GM23248 (cell line): Measurements from ENCODE around the gene OPCML. TPM values are rescaled to one million over a fixed set of nuclear protein-coding genes. Genes with fewer than 3 reads are reported as not detected.

Source experiments
- DNase-seq: peaks from one replicate; pipeline ENCODE4 v3.0.0-alpha.2; 2015
- H2AFZ ChIP-seq: fragments of 200-600 bp; sonication (generic); 2 replicates; pipeline ENCODE4 v1.6.1; 2016; ENCODE audit warnings: antibody characterized with exemption
- H3F3A ChIP-seq: fragments of 200-600 bp; sonication (generic); 2 replicates; pipeline ENCODE4 v1.6.1; 2016; ENCODE audit warnings: mild to moderate bottlenecking, antibody characterized with exemption, mixed run types; ENCODE audit not compliant: insufficient read depth
- H3K27ac ChIP-seq: fragments of 200-600 bp; sonication (generic); 2 replicates; pipeline ENCODE4 v1.5.1; 2016; ENCODE audit warnings: mild to moderate bottlenecking
- H3K27me3 ChIP-seq: fragments of 200-600 bp; sonication (generic); replicated peaks from 2 replicates; pipeline ENCODE4 v1.6.1; 2016; ENCODE audit warnings: mild to moderate bottlenecking; ENCODE audit not compliant: insufficient read depth
- H3K36me3 ChIP-seq: fragments of 200-600 bp; sonication (generic); 2 replicates; pipeline ENCODE4 v1.6.1; 2016; ENCODE audit warnings: low read depth, mild to moderate bottlenecking
- H3K4me1 ChIP-seq: fragments of 200-600 bp; sonication (generic); 2 replicates; pipeline ENCODE4 v1.6.1; 2016; ENCODE audit warnings: mild to moderate bottlenecking; ENCODE audit not compliant: insufficient read depth
- H3K4me2 ChIP-seq: fragments of 200-600 bp; sonication (generic); one replicate; pipeline ENCODE4 v1.6.1; 2016; ENCODE audit warnings: mild to moderate bottlenecking; ENCODE audit not compliant: unreplicated experiment
- H3K4me3 ChIP-seq: fragments of 200-600 bp; sonication (generic); 2 replicates; pipeline ENCODE4 v1.5.1; 2016; ENCODE audit warnings: mild to moderate bottlenecking
- H3K79me2 ChIP-seq: fragments of 200-600 bp; sonication (generic); 2 replicates; pipeline ENCODE4 v1.6.1; 2016; ENCODE audit warnings: mild to moderate bottlenecking; ENCODE audit not compliant: insufficient read depth
- H3K9ac ChIP-seq: fragments of 200-600 bp; sonication (generic); 2 replicates; pipeline ENCODE4 v1.6.1; 2016; ENCODE audit warnings: mild to moderate bottlenecking
- H3K9me2 ChIP-seq: fragments of 200-600 bp; sonication (generic); 2 replicates; pipeline ENCODE4 v1.6.1; 2016; ENCODE audit warnings: mixed run types, mild to moderate bottlenecking, moderate library complexity; ENCODE audit not compliant: insufficient read depth
- H3K9me3 ChIP-seq: fragments of 200-600 bp; sonication (generic); one replicate; pipeline ENCODE4 v1.6.1; 2017; ENCODE audit warnings: low read depth
- H4K20me1 ChIP-seq: fragments of 200-600 bp; sonication (generic); 2 replicates; pipeline ENCODE4 v1.6.0; 2016; ENCODE audit not compliant: insufficient read depth
- EZH2 ChIP-seq: fragments of 200-600 bp; sonication (generic); IDR thresholded peaks from 2 replicates; pipeline ENCODE4 v1.6.1; 2018; ENCODE audit warnings: antibody characterized with exemption, mild to moderate bottlenecking; ENCODE audit not compliant: insufficient read depth, poor library complexity, severe bottlenecking
- EZH2phosphoT487 ChIP-seq: fragments of 200-600 bp; sonication (generic); IDR thresholded peaks from 2 replicates; pipeline ENCODE4 v1.6.1; 2018; ENCODE audit warnings: antibody characterized with exemption, moderate library complexity, mild to moderate bottlenecking, low read depth; ENCODE audit not compliant: insufficient read depth
- WGBS, 2 experiments: methylation state at CpG; one replicate each; pipeline ENCODE4 v1.1.6; 2015 to 2017; ENCODE audit warnings: low lambda C conversion rate in 2 of 2, low coverage in 1 of 2; ENCODE audit errors: missing lambda C conversion rate in 2 of 2; 5-methylcytosine and 5-hydroxymethylcytosine counted together
- in situ Hi-C: fragments of 300-500 bp; cut with MboI; formaldehyde crosslinking; loops from 2 replicates; pipeline ENCODE4 v1.15.0; 2020
- polyA plus RNA-seq: library from polyadenylated mRNA; unstranded; fragments of >200 nt; fragmentation: Nextera tagmentation; extraction: Ambion mirVana; gene quantifications from 2 replicates; pipeline ENCODE4 v1.2.1, GENCODE V29; 2016
- total RNA-seq: library from RNA; depleted of rRNA; stranded (reverse); fragments of >200 nt; shearing (Covaris generic); gene quantifications from 2 replicates; pipeline ENCODE4 v1.2.3, GENCODE V29; 2014

Gene OPCML
- total and polyA plus RNA-seq, 2 experiments from 2014 or later: 0.69 to 1.6 TPM

DNA sequence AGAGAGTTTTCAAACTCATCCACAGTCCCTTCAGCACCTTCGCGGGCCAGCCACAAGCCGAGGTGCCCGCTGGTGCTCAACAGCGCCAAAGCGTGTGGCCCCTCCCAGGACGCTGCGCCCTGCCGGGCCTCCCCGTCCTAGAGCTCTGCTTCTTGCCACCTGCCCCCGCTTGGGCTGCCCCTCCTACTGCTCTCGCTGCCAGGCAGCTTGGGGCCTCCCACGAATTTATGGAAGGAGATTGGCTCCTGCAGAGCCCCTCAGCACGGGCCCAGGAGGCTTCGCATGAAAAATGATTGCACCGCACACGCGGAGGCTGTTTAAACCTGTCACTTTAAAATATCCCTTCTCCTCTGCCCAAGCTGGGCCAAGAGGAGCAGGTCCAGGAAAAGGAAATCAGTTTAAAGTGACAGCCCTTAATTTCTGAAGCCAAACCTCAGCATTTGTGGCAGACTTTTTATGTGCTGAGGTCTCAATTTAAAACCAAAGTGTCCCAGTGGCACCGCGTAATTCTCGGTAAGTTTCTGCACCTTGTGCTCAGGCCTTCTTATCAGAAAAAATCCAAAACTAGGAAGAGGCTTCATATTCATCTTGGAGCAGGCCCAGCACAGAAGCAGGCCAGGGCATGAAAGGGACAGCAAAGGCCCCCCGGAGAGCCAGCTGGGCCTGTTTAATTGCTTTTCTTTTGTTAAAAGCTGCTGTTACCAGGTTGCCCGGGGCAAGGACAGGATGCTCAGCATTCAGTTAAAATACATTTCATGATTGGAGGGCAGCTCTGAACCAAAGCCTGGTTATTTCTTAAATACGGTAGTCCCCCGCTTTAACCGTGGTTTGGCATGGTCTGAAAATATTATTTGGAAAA, 303.6 kb downstream of the OPCML start:
- TF ChIP-seq EZH2phosphoT487: no peak
- no peak for TF ChIP-seq EZH2
- no peak overlapping the region for H3K9ac ChIP-seq
- no peak for DNase-seq
- no peak overlapping the region for H2AFZ ChIP-seq
- H3K9me2 ChIP-seq: no peaks in the 10 kb centered on the region
- H4K20me1 ChIP-seq: no peaks in the 10 kb centered on the region
- in situ Hi-C loops: no loop called here
- no peaks in the 10 kb centered on the region for H3K4me1 ChIP-seq
- no peaks in the 10 kb centered on the region for H3K9me3 ChIP-seq
- no peak overlapping the region for H3K4me2 ChIP-seq
- no peaks in the 10 kb centered on the region for H3K27me3 ChIP-seq
- no peaks in the 10 kb centered on the region for H3K36me3 ChIP-seq
- no peak overlapping the region for H3K4me3 ChIP-seq
- no peaks in the 10 kb centered on the region for H3K79me2 ChIP-seq
- WGBS, 2 experiments: 17 to 18% methylated on average over 25 to 26 of the region's 26 CpGs
- no peaks in the 10 kb centered on the region for H3F3A ChIP-seq
- H3K27ac ChIP-seq: no peak overlapping the region

DNA sequence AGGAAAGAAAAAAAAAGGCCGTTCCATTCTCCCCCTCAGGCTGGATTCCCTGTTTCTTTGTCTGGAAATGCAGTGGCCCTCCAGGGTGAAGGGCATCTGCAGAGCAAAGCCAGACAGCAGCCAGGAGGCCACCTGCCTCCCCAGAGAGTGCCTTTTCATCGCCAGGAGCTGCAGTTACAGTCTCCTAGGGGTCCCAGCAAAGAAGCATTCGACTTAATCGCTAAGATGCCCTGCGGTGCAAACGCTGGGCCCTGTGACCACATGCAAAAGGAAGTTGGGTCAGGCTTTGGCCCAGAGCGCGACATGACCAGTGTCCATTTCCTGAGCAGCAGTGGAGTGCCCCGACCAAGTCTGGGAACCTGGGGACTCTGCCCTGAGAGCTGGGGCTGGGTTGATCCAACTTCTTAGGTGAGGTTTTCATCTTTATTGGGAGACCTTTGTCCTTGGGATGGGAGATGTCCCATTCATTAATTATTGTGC, 304.6 kb downstream of the OPCML start:
- no peaks in the 10 kb centered on the region for H3K9me3 ChIP-seq
- 27 to 29% methylated on average over 9 of the region's 9 CpGs for WGBS, 2 experiments
- no peak overlapping the region for H3K4me3 ChIP-seq
- no peaks in the 10 kb centered on the region for H3K36me3 ChIP-seq
- DNase-seq: no peak
- H3K79me2 ChIP-seq: no peaks in the 10 kb centered on the region
- H3K27me3 ChIP-seq: no peaks in the 10 kb centered on the region
- no peaks in the 10 kb centered on the region for H4K20me1 ChIP-seq
- in situ Hi-C loops: no loop called here
- H3K4me1 ChIP-seq: no peaks in the 10 kb centered on the region
- H2AFZ ChIP-seq: no peak overlapping the region
- H3K9ac ChIP-seq: no peak overlapping the region
- no peak overlapping the region for H3K27ac ChIP-seq
- no peaks in the 10 kb centered on the region for H3K9me2 ChIP-seq
- no peaks in the 10 kb centered on the region for H3F3A ChIP-seq
- no peak overlapping the region for H3K4me2 ChIP-seq
- no peak for TF ChIP-seq EZH2phosphoT487
- no peak for TF ChIP-seq EZH2

DNA sequence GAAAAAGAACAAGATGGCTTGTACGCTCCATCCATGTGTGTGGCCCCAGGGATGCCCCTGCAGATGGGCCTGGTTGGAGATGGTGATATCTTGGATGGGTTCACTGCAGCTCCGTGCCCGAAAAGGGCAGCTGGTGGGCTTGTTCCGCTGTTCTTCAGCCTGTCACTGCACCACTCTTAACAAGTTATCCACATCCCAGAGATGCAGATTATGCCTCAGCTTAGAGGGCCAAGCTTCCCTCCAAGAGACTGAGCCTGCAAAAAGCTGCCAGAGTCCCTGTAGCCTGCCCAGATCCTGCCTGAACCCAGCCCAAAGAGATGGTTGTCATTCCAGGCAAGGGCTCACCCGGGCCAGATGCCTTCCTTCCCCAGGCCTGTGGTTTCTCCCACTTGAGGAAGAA, 308.0 kb downstream of the OPCML start:
- H3K9ac ChIP-seq: no peak overlapping the region
- no peak overlapping the region for H3K27ac ChIP-seq
- H3K9me2 ChIP-seq: no peaks in the 10 kb centered on the region
- no peaks in the 10 kb centered on the region for H3K79me2 ChIP-seq
- no peaks in the 10 kb centered on the region for H3K4me1 ChIP-seq
- TF ChIP-seq EZH2phosphoT487 (no peak), EZH2 (no peak)
- no peak overlapping the region for H3K4me3 ChIP-seq
- no peaks in the 10 kb centered on the region for H4K20me1 ChIP-seq
- no peak overlapping the region for H3K4me2 ChIP-seq
- DNase-seq: no peak
- WGBS, 2 experiments: 12 to 13% methylated on average over 5 of the region's 5 CpGs
- H3F3A ChIP-seq: no peaks in the 10 kb centered on the region
- in situ Hi-C loops: no loop called here
- no peaks in the 10 kb centered on the region for H3K36me3 ChIP-seq
- H3K9me3 ChIP-seq: no peaks in the 10 kb centered on the region
- no peak overlapping the region for H2AFZ ChIP-seq
- H3K27me3 ChIP-seq: no peaks in the 10 kb centered on the region

DNA sequence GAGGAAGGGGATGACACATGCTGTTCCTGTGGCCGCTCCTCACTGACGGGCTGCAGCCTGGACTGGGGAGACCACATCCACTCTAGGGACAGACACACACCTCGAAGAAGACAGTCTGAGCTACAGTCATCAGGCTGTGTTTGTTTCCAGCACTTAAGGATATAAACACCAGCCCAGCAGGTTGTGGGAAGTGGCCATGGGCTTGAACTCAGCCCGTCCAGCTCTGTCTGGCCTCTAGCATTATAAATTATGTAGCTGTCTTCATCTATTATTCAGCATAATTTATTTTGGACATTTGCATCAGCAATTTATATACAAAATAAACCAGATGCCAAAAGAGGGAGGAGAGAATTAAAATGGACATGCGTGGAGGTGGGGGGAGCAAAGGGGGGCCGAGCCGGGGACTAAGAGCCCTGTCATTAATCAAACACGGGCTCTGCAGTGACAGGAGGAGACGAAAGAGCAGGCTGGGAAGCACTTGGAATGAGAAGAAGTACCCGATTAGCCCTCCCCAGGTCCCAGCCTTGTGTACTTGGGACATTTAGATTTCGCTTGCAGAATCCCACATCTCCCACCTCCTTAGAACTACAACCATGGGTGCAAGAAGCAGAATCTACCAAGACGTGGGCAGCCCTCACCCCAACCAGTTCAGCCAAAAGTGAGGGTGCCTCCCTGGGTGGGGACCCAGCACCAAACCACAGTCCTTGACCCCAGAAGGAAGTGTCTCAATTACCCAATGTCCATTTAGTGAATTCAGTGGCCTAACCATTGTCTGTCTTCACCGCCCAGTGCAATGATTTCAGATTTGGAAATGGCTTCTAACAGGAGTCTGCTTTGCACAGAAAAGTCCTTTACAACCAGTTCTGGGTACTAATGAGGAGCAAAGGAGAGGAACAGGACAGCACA, 309.6 kb downstream of the OPCML start:
- Histone ChIP-seq H3K9ac (no peak overlapping the region), H3K4me2 (no peak overlapping the region), H3K9me3 (no peaks in the 10 kb centered on the region), H3K27me3 (no peaks in the 10 kb centered on the region), H2AFZ (no peak overlapping the region), H3K36me3 (no peaks in the 10 kb centered on the region), H3K27ac (no peak overlapping the region), H3K79me2 (no peaks in the 10 kb centered on the region), H3K4me3 (no peak overlapping the region), H3F3A (no peaks in the 10 kb centered on the region), H4K20me1 (no peaks in the 10 kb centered on the region), H3K4me1 (no peaks in the 10 kb centered on the region), H3K9me2 (no peaks in the 10 kb centered on the region)
- TF ChIP-seq EZH2 (no peak), EZH2phosphoT487 (no peak)
- no peak for DNase-seq
- WGBS, 2 experiments: 13% methylated on average over 11 to 13 of the region's 13 CpGs
- in situ Hi-C loops: no loop called here
